ENCODE results near the gene CEND1. TPM values are rescaled to one million over a fixed set of nuclear protein-coding genes. Genes with fewer than 3 reads are reported as not detected.

CEND1 gene
- total RNA-seq, 1 experiment from 2014 or later: not detected

DNA sequence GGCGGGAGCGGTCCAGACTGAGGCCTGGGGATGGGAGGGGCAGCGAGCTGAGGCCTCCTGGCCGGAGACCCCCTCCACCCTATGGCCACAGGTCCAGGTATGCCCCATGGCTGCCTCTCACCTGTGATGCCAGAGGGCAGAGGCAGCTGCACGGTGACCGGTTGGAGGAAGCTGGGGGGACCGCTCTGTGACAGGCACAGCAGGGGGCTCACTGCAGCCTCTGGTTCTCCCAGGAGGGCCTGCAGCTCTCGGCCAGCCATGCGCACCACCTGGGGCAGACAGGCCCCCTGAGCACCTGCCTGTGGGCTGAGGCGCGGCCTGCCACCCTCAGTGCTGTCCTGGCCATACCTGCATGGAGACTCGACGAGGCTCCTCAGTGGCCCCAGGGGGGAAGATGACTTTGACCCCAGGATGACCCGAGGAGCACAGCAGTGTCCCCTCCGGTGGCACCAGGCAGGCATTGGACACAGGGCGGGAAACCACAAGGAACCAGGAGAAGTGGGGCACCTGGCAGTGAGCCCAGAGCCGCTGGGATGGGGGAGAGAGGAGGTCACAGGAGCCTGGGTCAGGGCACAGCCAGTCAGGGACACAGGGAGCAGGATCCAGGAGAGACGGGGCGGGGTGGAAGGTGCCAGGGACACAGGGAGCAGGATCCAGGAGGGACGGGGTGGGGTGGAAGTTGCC, 11.3 kb upstream of the CEND1 start:
- DNase-seq (ENCODE audit: low read depth): no peak
- in situ Hi-C loops (cut with HindIII; ENCODE audit: low pct_unique_long_range_greater_than_20kb, low sequenced_read_pairs): no loop called here

DNA sequence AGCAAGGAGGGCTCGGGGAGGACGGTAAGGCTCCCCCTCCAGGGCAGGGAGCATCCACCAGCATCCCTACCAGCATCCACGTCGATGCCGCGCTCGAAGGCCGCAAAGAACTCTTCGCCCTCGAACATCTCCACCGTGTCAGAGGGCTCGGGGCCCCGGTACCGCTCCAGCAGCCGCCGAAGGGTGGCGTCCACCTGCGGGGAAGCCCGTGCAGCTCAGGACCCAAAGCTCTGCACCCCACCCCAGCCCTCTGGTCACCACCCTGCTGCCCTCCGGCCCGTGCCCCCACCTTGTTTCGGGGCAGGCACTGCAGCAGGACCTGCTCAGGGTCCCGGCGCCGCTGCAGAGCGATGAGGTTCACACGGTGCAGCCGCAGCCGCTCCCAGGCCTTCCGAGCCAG, 10.6 kb upstream of the CEND1 start:
- no peak for DNase-seq (ENCODE audit: low read depth)
- in situ Hi-C loops (cut with HindIII; ENCODE audit: low pct_unique_long_range_greater_than_20kb, low sequenced_read_pairs): no loop called here

DNA sequence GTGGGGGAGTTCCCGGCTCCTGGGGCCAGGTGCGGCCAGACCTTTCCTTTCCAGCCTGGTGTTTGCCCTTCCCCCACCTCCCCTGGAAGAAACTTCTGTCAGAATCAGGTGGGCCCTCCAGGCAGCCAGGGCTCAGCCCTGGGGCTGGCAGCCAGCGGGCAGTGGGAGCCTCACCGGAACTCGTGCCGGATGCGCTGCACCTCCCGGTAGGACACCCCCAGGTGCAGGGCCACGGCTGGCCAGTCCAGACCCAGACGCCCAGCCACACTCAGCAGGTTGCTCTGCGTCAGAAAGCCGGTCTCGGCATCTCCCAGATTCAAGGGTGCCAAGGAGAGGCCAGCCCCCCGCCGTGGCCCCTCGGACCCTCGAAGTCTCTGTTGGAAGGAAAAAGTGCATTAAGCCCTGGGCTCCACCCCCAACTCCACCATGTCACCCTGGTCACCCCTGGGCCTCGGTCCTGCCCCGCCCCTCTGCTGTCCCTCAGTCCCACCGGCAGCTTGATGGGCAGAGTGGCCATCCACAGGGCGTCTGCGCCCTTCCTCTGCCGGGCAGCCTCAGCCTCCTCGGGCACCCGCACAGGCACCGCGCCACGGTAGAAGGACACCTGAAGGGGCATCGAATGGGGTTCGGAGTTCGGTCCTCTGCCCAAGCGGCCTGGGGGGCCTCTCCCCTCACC, 9.9 kb upstream of the CEND1 start:
- no peak for DNase-seq (ENCODE audit: low read depth)
- in situ Hi-C loops (cut with HindIII; ENCODE audit: low pct_unique_long_range_greater_than_20kb, low sequenced_read_pairs): no loop called here

DNA sequence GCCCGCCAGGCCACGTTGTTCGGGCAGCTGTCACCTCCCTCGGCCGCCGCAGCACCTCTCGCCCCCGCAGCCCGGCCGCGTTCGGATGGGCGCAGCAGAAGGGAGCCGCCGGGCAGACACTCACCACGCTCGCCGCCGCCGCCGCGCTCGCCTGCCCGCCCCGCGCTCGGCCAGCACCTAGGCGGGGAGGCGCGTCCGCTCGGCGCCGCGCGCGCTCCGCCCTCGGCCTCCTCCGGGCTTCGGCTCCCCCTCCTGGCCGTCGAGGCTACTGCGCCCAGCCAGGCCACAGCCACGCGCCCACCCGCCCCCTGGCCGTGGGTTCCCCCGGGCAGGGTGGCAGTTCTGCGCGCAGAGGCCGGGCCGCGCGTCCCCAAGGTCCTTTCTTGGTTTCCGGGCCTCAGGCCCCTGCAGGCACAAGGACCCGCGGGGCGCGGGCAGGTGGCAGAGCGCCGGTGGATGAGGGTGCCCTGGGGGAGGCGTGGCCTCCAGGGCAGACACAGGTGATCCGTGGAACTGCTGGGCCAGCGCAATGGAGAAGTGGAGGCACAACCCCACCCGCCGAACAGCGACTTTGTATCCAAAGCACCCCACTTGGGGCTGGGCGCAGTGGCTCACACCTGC, 8.3 kb upstream of the CEND1 start, which contains the start of gene SLC25A22:
Gene SLC25A22, minus strand, starts transcription at position 189 of the 621 bp plus-strand sequence. CDS start 3,275 bp downstream, outside the sequence.
- peak; percentile 72 for DNase-seq (ENCODE audit: low read depth)
- in situ Hi-C loops (cut with HindIII; ENCODE audit: low pct_unique_long_range_greater_than_20kb, low sequenced_read_pairs): no loop called here

DNA sequence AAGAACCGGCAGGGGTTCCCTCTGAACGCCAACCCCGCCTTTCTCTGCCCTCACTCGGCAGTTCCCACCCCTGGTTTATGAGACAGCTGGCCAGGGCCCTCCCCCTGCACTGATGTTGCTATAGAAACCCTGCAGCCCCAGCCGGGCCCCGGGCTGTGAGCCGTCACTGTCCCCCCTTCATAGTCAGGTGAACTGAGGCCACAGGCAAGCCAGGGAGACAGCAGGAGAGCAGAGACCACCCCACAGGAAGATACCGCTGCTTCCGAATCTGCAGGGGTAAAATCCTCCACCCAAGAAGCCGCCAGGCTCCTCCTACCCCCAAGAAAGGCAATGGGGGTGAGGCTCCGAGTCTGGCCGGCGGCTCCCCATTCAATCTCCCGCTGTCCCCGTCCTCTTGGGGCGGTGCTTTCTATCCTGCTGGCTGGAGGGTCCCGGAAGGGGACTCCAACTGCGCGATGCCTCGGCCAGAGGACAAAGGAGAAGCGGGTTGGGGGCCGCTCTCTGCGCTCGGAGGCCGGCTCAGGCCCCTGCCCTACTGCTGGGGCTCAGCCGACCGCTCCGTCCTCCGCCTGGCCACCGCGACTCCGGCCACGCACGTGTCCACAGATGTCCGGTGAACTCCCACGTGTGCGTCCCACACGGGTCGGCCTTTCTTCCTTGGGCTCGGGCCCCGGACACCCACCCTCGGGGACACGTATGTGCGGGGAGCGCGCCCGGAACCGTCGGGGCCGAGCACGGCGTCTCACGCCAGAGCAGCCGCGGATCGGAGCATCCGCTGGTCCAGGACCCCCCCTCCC, 7.6 kb upstream of the CEND1 start:
- in situ Hi-C loops (cut with HindIII; ENCODE audit: low pct_unique_long_range_greater_than_20kb, low sequenced_read_pairs): no loop called here
- peak; percentile 81 for DNase-seq (ENCODE audit: low read depth)

DNA sequence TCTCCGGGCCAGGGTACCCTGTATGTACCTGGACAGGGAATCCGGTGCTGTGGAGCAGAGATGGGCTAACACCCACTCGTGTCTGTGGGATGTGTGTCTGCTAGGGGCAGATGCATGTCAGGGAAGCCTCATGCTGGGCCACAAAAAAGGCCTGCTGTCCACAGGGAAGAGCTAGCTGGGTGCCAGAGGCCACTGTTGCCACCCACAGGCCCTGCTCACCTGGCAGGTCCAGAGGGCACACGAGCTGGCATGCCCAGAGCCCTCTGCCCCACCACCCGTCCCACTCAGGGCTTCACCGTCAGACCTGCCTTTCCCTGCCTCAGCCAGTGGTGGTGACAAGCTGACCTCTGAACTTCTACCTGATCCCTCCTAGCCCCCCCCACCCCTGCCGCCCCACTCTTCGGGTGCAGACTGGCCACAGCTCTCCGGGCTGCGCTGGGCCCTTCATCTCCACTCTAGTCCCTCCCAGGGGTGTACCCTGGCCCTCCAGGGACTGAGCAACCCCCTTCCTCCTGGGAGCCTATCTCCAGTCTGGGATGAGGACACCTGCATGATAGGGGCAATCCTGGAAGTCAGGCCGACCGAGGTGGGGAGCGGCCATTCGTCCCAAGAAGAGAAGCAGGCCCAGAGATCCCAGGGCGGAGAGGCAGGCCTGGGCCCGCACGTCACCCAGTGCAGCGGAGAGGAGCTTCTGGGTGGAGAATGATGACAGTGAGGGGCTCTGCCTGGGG, 6.8 kb upstream of the CEND1 start:
- no peak for DNase-seq (ENCODE audit: low read depth)
- in situ Hi-C loops (cut with HindIII; ENCODE audit: low pct_unique_long_range_greater_than_20kb, low sequenced_read_pairs): no loop called here

DNA sequence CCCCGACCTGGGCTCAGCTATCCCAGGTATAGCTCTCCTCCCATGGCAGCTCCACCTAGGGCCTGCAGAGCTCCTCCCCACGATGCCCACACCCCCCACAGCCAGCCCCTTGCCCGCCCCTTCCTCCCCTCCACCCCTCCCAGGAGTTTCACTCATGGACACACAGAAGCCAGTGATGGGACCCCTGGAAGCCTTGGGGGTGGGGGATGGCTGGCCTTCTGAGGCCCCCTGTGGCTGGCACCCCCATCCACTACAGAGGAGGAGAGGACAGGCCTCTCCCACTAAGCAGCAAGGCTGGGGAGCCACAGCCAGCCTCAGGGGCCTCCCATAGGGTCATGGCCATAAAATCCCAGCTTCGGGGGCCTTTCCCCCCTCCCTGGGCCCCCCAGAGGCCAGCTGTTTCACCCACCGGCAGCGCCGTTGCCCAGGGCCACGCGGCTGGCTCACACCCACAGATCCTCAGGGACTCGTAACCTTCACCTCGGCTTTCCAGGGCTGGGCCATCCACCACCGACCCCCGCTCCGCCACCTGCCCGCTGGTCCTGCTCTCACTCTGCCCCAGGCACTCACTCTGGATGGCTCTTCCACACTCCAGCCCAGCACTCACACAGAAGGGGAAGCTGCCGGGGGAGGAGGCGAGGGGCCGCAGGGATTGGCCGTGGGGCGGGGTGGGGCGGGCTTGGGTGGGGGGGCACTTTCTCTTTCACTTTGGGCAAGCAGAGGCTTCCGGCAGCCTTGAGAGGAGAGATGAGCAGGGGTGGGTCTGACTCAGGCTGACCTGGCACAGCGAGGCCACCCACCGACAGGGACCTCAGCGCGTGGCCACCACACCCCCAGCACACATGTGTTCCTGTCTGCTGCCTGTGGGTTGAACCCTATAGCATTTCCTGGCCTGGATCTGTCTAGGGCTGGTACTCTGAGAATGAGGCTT, 6.0 kb upstream of the CEND1 start:
- in situ Hi-C loops (cut with HindIII; ENCODE audit: low pct_unique_long_range_greater_than_20kb, low sequenced_read_pairs): no loop called here
- DNase-seq (ENCODE audit: low read depth): peak; percentile 72

DNA sequence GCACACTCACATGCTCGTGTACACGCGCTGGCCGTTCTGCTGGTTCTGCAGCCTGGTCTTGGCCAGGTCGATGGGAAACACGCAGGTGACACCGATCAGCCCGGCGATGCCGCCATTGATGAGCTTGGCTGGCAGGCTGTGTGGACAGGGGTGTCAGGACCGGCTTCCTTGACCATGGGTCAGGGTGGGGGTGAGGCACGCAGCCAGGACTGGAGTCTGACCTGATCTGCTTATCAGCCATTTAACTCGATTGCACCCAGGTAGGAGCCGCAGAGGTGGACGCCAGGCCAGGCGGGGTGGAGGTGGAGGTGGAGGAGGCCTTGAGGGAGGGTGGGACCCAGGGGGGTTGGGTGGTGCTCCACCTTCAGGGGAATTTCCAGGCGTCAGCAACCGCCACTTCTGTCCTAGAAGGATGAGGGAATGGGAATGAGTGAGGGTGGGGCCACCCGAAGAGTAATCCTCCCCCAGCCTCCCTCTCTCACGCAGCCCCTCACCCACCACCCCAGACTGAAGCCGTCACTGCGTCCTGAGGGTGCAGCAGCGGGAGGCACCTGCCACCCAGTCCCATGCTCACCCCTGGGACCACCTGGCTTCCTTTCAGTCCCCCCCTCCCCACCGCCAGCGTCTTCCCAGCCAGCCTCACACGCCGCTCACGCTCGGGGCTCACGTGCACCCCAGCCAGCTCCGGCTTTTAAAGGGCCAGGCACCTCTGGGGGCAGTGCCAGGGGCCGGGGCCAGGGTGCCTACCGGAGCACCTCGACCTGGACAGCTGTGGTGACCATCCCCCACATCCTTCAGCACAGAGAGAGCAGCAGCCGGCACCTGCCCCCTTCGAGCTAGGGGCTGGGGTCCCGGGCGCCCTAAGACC, 5.1 kb upstream of the CEND1 start:
- in situ Hi-C loops (cut with HindIII; ENCODE audit: low pct_unique_long_range_greater_than_20kb, low sequenced_read_pairs): no loop called here
- no peak for DNase-seq (ENCODE audit: low read depth)

DNA sequence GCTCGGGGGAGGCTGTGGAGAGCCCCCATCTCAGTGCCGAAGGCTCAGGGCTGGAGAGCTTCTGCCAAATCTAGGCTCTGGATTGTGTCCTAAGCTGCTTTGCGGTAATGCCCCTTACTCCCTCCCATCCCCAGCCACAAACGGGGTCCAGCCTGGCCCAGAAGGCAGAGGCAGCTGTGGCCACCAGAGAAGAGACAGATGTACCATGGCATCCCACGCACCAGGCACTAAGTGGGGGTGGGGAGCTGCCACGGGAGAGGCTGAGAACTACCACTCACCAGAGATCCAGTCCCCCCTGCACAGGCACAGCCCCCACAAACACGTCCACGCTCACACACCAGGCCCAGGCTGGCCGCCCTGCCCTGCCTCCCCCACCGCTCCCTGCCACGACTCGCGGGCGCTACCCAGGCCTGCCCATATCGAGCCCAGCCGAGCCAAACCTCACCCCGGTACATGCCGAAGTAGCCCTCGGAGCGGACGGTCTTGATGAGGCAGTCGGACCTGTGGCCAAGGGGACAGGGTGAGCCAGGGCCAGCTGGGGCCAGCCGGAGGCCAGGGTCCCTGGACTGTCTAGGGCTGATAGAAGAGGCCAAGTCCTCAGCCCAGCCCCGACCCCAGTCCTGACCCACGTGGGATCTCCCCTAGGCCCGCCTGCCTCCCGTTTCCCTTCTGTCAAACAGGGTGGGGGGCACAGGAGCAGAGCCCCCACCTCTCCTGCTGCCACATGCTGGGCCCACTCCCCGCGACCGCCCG, 4.3 kb upstream of the CEND1 start:
- no peak for DNase-seq (ENCODE audit: low read depth)
- in situ Hi-C loops (cut with HindIII; ENCODE audit: low pct_unique_long_range_greater_than_20kb, low sequenced_read_pairs): no loop called here

DNA sequence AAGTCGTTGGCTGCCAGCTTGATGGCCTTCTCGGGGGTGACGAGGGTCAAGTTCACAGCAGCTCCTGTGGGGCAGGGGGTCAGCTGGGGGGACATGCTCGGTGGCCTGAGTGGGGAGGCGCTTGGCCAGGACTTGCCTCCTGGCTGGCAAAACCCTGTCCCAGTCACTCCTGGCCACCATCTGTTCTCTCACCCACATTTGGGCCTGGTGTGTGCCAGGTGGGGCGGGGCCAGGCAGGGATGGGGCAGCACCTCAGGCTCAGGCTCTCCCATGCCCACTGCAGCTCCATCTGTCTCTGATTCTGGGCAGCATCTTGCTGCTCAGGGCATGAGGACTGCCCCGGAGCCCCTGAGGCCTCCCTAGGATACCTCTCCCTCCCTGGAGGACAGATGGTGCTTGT, 3.7 kb upstream of the CEND1 start:
- in situ Hi-C loops (cut with HindIII; ENCODE audit: low pct_unique_long_range_greater_than_20kb, low sequenced_read_pairs): no loop called here
- no peak for DNase-seq (ENCODE audit: low read depth)

DNA sequence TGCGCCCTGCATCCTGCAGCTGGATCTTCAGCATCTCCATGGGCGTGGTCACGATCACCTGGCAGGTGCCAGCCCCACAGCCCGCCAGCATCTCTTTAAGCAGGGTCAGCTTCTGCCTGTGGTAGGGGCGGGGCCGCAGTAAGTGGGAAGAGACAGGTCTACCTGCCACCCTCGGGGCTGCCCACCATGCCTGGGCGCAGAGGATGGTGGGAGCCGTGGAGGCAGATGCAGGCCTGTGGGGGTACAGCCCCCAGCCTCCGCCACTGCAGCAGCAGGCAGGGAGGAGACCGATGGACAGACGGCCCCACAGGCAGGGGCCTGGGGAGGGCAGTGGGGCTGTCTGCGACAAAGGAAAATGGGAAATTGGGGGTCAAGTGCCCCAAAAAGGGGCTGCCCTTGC, 3.0 kb upstream of the CEND1 start:
- in situ Hi-C loops (cut with HindIII; ENCODE audit: low pct_unique_long_range_greater_than_20kb, low sequenced_read_pairs): no loop called here
- no peak for DNase-seq (ENCODE audit: low read depth)

DNA sequence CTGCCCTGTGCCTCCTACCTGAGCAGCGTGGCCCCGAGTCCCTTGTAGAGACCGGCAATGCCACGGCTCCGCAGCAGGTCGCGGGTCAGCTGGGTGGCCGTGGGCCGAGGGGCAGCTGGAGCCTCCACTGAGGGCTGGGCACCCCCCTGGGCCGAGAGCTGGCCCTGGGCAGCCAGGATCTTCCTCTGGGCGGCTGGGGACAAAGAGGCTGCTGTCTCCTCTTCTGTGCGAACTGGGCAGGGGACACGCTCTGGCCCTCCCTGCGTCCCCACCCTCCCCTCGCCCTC, 2.6 kb upstream of the CEND1 start:
- no peak for DNase-seq (ENCODE audit: low read depth)
- in situ Hi-C loops (cut with HindIII; ENCODE audit: low pct_unique_long_range_greater_than_20kb, low sequenced_read_pairs): no loop called here

DNA sequence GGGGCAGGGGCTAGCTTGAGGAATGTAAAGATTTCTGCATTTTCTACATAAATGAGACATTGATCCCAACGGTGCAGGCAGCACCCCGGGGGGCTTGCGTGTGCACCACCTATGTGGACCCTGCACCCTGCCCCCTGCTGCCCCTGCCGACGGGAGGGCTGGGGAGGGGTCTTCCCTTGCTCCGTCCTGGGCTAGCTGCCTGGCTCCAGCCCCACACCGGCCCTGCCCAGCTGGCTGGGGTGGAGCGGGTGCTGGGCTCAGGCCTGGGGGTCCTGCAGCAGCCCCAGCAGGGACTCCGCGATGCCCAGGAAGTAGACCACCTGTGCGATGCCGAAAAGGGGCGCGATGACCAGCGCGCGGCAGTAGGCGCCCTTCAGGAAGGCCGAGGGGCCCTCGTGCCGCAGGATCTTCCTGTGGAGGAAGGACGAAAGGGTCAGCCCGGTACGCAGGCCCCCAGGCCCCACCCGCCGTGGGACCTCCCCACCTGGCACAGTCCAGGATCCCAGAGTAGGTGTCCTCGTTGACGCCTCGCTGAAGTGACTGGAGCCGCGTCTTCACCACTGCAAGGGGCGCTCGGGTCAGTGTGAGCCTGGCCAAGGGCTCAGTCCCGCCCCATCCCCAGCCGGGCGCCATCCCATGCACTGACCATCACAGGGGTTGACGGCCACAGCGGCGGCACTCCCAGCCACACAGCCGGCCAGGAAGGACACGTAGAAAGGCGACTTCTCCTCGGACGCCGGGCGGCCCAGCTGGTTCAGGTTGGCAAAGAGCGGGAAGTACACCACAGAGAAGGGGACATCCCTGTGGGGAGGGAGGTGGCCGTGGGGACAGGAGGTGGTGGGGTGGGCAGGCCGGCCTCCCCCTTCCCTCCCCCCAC, 2.0 kb upstream of the CEND1 start:
- in situ Hi-C loops (cut with HindIII; ENCODE audit: low pct_unique_long_range_greater_than_20kb, low sequenced_read_pairs): no loop called here

DNA sequence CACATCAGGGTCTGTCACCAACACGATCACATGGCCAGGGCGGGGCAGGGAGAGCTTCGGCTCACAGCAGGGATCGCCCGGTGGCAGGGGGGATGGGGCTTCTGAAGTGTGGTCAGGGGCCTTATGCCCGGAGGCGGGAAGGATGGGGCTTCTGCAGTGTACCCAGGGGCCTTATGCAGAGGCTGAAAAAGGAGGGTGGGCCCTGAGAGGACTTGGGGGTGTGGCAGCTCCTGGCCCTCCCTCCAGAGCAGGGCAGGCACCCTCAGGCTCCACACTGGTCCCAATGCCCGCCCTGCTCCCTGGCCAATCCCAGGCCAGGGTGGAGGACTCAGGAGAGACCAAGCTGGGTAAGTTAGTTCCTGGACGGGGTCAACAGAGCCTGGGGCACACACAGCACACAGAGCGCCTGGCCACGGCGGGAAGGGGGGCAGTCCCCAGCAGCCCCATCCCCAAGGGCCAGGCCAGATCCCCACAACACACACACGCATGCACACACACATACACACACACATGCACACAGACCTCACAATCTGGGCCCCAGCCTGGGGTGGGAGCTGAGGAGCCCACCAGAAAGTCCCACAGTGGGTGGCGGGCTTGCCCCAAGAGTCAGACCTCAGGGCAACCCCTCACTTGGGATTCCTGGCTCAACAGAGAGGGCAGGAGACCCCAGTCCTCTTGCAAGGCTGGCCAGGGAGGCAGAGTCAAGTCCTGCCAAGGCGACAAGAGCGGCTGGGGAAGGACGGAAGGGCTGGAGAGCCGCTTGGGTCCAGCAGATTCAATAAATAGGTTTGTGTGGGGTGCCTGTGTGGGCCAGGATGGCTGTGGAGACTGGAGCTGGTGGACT, 1.1 kb upstream of the CEND1 start:
- in situ Hi-C loops (cut with HindIII; ENCODE audit: low pct_unique_long_range_greater_than_20kb, low sequenced_read_pairs): no loop called here
- peak; percentile 59 for DNase-seq (ENCODE audit: low read depth)

More for the DNA sequence above, 2.0 kb upstream of the CEND1 start:
- DNase-seq (ENCODE audit: low read depth): no peak

Data from Caki2 (cell line).